AML-193 (cell line): ENCODE measurements around the gene DSE.

ENCODE experiments used
- DNase-seq, 2 experiments: peaks; one replicate each; lab custom pipeline; 2025; lab: John Stamatoyannopoulos, UW

Gene DSE

DNA sequence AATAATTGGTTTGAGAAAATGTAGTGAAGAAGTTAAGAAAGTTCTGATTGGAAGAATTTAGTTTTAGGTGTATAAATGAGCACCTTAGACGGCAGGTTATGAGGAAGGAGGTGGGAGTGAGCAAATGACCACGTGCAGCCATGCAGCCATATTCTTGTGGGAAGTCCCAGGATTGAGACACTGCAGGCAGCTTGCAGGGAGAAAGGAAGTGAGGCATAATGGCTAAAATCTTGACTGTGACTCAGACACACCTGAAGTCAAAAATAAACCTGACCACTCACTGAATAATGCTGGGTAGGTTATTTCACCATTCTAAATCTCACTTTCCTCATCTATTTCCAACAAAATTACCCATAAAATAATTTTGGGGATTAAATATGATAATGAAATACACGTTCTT is 16.6 kb downstream of the DSE start:
- no peak for DNase-seq

DNA sequence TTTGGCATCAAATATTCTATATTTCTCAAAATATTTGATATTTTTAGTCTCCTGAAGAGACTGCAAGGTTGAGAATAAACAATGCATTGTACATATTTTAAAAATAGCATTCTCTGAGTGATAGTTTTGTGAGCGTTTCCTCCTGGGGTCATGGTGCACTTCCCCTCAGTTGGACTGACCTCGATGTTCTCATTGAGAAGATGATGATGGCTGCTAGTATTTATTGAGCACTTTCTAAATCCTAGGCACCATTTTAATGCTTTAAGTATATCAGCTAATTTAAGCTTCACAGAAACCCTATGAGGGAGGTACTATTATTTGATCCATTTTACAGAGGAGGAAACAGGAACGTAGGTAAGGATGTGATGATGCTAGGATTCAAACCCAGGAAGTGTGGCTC is 18.2 kb downstream of the DSE start:
- no peak for DNase-seq

- no peak for DNase-seq
Observed at GRCh38 chr6:116389357-116389756, 18.6 kb downstream of the DSE start.

DNA sequence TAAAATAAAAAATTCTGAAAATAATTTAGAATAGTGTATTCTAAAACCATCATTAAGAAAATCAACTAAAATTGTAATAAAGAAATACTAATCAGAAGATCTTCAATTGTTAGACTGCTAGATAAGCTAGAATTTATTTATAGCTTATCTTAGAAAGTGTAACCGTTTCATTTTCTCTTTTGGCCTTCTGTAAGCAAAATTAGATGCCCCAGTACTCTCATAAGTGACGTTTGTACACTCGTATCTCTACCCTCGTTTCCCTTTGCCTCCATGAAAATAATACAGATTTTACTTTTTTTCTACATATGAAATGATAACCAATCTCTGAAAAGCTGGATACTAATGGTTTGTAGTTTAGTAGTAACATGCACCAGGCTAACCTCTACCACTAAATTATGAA is 19.8 kb downstream of the DSE start:
- no peak for DNase-seq

DNA sequence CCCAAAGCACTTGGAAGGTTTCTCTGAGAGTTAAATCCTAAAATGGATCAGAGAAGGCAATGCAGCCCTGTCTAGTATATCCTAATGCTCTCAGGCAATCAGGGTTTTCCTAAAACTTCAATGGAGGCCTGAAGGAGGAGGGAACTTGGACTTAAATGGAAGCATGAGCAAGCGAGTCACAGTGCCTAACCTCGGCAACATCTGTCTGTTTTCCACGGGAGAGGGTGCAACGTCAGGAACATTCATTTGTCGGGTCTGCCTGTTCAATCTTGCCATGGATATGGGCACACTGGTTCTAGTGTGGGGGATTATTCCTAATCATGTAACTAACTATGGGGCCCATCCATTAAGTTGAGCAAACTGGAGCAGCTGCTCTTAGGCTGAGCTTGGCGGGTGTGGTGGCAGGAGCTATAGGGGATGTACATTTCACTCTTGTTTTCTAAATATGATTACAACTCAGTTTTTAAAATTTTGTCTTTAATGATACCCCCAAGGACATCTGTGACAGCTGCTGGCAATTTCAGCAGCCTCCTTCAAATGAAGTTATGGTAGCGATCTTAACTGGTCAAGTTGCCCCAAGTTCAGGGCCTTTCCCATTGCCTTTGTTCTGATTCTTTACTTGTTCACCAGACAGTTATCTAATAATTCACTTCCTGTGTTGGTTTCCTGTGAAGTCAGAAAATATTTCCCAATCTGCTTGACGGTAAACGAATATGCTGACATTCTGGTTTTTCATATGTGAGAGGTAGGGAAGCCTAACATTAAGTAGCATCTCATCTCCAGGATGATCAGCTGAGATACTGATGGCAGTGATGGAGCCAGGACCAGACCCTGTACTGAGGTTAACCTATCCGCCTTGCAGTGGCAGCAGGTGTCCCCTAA is 21.6 kb downstream of the DSE start:
- DNase-seq, result peak; percentile 81 to 83

DNA sequence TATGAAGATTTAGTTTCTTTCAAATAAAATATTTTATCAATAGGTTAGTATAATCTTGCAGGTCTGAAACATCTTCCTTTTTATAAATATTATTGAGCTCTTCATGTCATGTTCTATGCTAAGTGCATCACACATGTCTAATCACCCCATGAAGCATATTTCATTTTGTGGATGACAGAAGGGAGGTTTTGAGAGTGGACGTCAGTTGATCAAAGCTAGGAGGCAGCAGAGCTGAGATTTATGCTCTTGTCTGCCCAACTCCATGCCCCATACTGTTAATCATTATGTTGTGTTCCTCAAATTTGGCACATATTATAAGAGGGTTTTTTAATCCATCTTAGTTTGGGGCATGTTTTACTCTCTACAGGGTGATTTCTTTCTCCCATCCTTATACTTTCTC is 22.7 kb downstream of the DSE start:
- DNase-seq, result no peak

- no peak for DNase-seq
Observed at GRCh38 chr6:116395647-116396046, 24.9 kb downstream of the DSE start.

GRCh38 chr6:116396441-116396840 is 25.7 kb downstream of the DSE start:
- DNase-seq, result no peak

DNA sequence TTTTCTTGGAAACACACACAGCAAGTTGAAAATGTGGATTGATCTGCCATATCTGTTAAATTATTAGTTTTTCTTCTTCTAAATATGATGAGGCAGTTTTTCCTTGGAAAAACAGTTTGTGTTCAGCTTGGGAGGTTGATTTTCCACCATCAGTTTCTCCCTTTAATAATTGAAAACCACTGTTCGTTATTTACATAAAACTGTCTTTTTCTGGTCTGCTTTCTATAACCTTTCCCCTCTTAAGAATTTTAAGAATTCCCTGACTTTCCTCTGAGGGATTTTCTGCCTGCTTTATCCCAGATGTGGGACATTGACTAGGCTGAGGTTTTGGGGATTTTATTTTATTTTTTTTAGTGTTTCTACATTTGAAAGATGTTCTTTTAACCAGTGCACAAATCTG is 27.2 kb downstream of the DSE start:
- DNase-seq, result no peak

DNA sequence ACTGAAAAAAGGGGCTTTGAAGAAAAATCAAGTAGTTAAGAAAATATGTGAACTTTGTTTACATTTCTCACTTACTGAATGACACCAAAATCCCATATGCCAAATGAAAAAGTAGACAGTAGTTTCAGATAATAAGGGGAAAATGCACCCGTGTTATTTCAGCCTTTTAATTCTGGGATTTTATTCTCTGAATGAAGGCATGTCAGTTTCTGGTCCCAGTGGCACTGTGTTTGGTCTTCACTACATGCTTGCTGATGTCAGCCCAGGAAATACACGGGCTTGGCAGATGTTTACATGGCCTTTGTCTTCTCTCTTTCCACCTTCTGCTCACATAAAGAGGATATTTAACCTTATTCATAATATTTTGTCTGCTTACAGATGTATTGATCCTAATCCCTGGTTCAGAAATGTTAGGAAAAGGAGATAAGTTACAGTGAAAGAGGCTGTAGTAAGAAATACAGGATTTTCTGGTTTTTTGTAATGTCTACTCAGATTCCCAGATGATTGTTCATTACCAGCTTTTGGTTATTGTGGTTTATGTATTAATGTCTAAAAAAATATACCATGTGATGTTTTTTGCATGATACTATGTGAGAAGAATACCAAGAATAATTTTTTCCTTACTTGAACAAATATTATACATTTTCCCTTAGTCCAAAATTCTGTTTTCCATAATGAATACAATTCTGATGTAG is 27.7 kb downstream of the DSE start:
- no peak for DNase-seq

DNA sequence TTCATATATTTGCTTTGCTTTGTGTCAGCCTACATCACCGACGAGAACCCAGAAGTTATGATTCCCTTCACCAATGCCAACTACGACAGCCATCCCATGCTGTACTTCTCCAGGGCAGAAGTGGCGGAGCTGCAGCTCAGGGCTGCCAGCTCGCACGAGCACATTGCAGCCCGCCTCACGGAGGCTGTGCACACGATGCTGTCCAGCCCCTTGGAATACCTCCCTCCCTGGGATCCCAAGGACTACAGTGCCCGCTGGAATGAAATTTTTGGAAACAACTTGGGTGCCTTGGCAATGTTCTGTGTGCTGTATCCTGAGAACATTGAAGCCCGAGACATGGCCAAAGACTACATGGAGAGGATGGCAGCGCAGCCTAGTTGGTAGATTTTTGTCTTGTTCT is 28.5 kb downstream of the DSE start:
- no peak for DNase-seq

- no peak for DNase-seq
Observed at GRCh38 chr6:116400328-116400727, 29.6 kb downstream of the DSE start.

GRCh38 chr6:116402108-116402937 is 31.6 kb downstream of the DSE start:
- no peak for DNase-seq

DNA sequence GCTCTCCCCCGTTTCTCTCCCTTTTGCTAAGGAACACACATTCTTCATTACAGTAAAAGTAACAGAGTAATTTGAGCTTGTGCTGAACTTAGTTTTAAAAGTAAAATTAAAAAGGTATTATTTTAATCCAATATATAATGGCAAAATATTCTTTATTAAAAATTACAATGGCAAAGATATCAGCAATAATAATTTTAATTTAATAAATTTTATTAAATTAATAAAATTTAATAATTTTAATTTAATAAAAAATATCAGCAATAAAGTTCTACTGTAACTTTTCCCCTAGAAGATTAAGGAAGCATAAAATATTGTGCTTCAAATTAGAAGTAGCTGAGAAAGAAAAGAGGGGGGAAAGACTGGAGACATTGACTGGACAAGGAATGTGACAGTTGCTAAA is 32.5 kb downstream of the DSE start:
- no peak for DNase-seq

GRCh38 chr6:116404696-116405095 is 33.9 kb downstream of the DSE start:
- no peak for DNase-seq

- no peak for DNase-seq
Observed at GRCh38 chr6:116405138-116405537, 34.4 kb downstream of the DSE start.

GRCh38 chr6:116405652-116406356 is 35.1 kb downstream of the DSE start:
- no peak for DNase-seq

DNA sequence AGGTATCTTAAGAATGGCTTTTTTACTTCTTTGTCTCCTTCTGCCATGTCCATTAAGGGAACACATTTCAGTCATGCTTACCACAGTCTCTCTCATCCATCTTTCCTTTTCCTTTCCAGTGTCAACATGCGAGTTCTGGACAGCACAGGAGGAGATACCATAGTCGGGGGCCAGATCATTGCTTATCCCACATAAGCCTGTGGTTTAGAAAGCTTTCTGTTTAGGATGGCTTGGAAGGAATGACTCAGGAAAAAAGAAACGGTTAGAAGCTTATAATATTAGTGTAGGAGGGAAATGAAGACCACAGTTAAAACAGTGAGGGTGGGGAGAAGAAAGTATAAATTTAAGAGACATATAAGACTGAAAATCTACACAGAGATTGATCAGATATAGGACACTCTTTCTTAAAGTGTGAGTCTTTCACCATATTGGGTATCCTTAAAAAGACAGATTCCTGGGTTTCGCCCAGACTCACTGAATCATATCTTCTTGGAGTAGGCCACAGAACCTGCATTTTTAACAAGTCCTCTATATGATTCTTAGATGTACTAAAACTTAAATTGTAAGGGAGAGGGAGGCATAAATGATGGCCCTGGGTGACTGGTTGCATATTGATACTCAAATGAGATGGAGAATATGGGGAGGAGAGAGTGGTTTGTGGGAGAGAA is 36.1 kb downstream of the DSE start:
- DNase-seq, result no peak

- DNase-seq, result no peak
Observed at GRCh38 chr6:116408491-116408890, 37.7 kb downstream of the DSE start.

- DNase-seq, result no peak
Observed at GRCh38 chr6:116409756-116410155, 39.0 kb downstream of the DSE start.

- DNase-seq, result no peak
Observed at GRCh38 chr6:116411284-116411623, 40.5 kb downstream of the DSE start.

GRCh38 chr6:116412270-116412669 is 41.5 kb downstream of the DSE start:
- no peak for DNase-seq
